Lung (tissue), 12 donors: ENCODE measurements around the gene AFAP1. TPM values are rescaled to one million over a fixed set of nuclear protein-coding genes. Genes with fewer than 3 reads are reported as not detected.

ENCODE experiments used
- ATAC-seq: fragments of 200-7000 bp; cut with Tn5 transposase; one replicate; pipeline ENCODE4 v1.9.1; 2020; ENCODE audit warnings: moderate number of reproducible peaks; ENCODE audit not compliant: insufficient read depth, low FRiP score
- DNase-seq, 3 donors: peaks; one replicate each; pipeline ENCODE4 v3.0.0-alpha.2; 2013 to 2017
- H3K27ac ChIP-seq, 2 donors: one replicate each; pipeline ENCODE4 v1.5.1; 2013; ENCODE audit warnings: mild to moderate bottlenecking in 2 of 2, moderate library complexity in 2 of 2, control low read depth in 1 of 2, inconsistent platforms in 1 of 2, low read depth in 1 of 2, low read length in 1 of 2
- H3K27me3 ChIP-seq, 3 donors: one replicate each; pipeline ENCODE4 v1.5.1; 2013; ENCODE audit warnings: low read length in 2 of 3; ENCODE audit not compliant: control insufficient read depth in 3 of 3, insufficient read depth in 3 of 3
- H3K36me3 ChIP-seq, 4 donors: one replicate each; pipeline ENCODE4 v1.5.1; 2013; ENCODE audit warnings: low read length in 4 of 4, mild to moderate bottlenecking in 1 of 4, moderate library complexity in 1 of 4; ENCODE audit not compliant: control insufficient read depth in 4 of 4, insufficient read depth in 4 of 4
- H3K4me1 ChIP-seq, 5 donors: one replicate each; pipeline ENCODE4 v1.5.1; 2013; ENCODE audit warnings: low read length in 5 of 5, mild to moderate bottlenecking in 2 of 5, moderate library complexity in 1 of 5; ENCODE audit not compliant: control insufficient read depth in 5 of 5, insufficient read depth in 5 of 5
- H3K4me3 ChIP-seq: one replicate; pipeline ENCODE4 v1.5.1; 2013; ENCODE audit warnings: mild to moderate bottlenecking, control low read depth, moderate library complexity
- H3K9ac ChIP-seq, 2 donors: one replicate each; pipeline ENCODE4 v1.5.1; 2013; ENCODE audit warnings: low read length in 2 of 2, control low read depth in 1 of 2; ENCODE audit not compliant: insufficient read depth in 1 of 2
- H3K9me3 ChIP-seq, 4 donors: one replicate each; pipeline ENCODE4 v1.5.1; 2013; ENCODE audit warnings: low read length in 3 of 4, mild to moderate bottlenecking in 1 of 4, moderate library complexity in 1 of 4; ENCODE audit not compliant: control insufficient read depth in 4 of 4, insufficient read depth in 3 of 4
- WGBS, 2 donors: extraction: QIAGEN DNeasy Blood & Tissue Kit; methylation state at CpG; one replicate each; pipeline ENCODE4 v1.1.7; 2013; 5-methylcytosine and 5-hydroxymethylcytosine counted together
- polyA plus RNA-seq, 2 donors: library from polyadenylated mRNA; stranded (reverse); fragments of 200-250 nt; gene quantifications; one replicate each; pipeline ENCODE4 v1.2.1, GENCODE V29; 2013
- total RNA-seq, 2 donors: library from RNA; depleted of rRNA in 1 of 2; stranded (reverse); fragments of >200 nt in 1 of 2; gene quantifications; one replicate each; pipeline ENCODE4 v1.2.1, GENCODE V29; 2014 to 2021
- TF ChIP-seq, protein P1 (sequence below): IDR thresholded peaks from 2 replicates; pipeline ENCODE4 v1.5.1; 2012; ENCODE audit warnings: mild to moderate bottlenecking; ENCODE audit errors: control extremely low read depth, extremely low read depth
- donor health status: control.
- donor health status: control.
- donor health status: Bipolar disorder and iron deficiency.
- donor health status: healthy.
- donor health status: DM: yes; HTN: yes; CAD: no.

Gene AFAP1
- total and polyA plus RNA-seq, 4 donors, result 5.3 to 34.1 (median 12.3) TPM

DNA sequence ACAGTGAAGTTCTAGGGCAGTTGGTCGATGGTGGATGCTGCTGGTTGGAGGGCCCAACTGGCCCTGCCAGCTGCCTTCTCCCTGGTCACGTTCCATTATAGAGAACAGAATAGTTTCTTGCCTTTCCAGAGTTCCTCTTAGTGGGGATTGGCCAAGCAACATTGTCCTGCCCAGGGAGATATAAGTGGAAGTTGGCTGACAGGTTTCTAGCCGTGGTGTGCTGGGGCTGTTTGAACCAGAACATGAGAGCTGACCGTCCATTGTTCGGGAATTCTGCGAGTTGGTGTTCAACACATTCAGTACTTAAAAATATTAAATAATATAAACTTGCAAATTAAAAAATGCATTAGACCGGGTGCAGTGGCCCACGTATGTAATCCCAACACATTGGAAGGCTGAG lies 3.5 kb upstream of the AFAP1 start:
- no peak overlapping the region for H3K4me3 ChIP-seq
- H3K27ac ChIP-seq, result no peak overlapping the region
- H3K36me3 ChIP-seq, result peaks cover 0 to 3% (median 0%) of the 10 kb centered on the region in 4 donors
- ATAC-seq, result no peak
- H3K27me3 ChIP-seq, result no peaks in the 10 kb centered on the region
- H3K9me3 ChIP-seq, result no peaks in the 10 kb centered on the region
- peaks cover 0 to 9% (median 6%) of the 10 kb centered on the region in 5 donors for H3K4me1 ChIP-seq
- no peak overlapping the region for H3K9ac ChIP-seq
- no peak for DNase-seq
- TF ChIP-seq, protein P1, sequence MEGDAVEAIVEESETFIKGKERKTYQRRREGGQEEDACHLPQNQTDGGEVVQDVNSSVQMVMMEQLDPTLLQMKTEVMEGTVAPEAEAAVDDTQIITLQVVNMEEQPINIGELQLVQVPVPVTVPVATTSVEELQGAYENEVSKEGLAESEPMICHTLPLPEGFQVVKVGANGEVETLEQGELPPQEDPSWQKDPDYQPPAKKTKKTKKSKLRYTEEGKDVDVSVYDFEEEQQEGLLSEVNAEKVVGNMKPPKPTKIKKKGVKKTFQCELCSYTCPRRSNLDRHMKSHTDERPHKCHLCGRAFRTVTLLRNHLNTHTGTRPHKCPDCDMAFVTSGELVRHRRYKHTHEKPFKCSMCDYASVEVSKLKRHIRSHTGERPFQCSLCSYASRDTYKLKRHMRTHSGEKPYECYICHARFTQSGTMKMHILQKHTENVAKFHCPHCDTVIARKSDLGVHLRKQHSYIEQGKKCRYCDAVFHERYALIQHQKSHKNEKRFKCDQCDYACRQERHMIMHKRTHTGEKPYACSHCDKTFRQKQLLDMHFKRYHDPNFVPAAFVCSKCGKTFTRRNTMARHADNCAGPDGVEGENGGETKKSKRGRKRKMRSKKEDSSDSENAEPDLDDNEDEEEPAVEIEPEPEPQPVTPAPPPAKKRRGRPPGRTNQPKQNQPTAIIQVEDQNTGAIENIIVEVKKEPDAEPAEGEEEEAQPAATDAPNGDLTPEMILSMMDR, result no peak
- WGBS, 2 donors, result 82 to 90% methylated on average over 8 of the region's 8 CpGs

DNA sequence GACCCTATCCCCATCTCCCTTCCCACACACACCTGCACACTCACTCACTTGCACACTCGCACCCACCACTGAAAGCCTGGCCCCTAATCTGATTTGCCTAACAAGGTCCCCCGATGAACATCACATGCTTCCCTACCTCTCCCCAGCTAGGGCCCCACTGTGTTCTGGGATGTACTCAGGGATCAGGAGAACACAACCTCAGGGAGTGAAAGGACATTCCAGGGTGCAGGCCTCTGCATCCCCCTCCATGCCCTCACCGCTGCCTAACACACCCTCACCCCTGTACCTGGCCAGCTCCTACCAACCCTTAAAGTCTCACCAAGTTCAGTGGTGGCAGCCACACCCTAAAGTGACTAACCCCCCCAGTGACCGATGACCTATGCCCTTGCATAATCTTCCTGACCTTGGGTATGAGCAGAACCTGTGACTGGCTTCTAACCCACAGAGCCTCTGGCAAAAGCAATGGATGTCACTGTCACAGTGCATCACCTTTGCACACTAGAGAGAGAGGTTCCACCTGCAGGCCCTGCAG lies 2.4 kb upstream of the AFAP1 start:
- Histone ChIP-seq H3K4me3 (no peak overlapping the region), H3K36me3 (peaks cover 0 to 3% (median 0%) of the 10 kb centered on the region in 4 donors), H3K9ac (no peak overlapping the region), H3K27ac (no peak overlapping the region), H3K27me3 (no peaks in the 10 kb centered on the region), H3K9me3 (no peaks in the 10 kb centered on the region), H3K4me1 (peaks cover 0 to 18% (median 7%) of the 10 kb centered on the region in 5 donors)
- TF ChIP-seq, protein P1, result no peak
- DNase-seq, result no peak
- WGBS, 2 donors, result 93 to 98% methylated on average over 4 of the region's 4 CpGs
- no peak for ATAC-seq

DNA sequence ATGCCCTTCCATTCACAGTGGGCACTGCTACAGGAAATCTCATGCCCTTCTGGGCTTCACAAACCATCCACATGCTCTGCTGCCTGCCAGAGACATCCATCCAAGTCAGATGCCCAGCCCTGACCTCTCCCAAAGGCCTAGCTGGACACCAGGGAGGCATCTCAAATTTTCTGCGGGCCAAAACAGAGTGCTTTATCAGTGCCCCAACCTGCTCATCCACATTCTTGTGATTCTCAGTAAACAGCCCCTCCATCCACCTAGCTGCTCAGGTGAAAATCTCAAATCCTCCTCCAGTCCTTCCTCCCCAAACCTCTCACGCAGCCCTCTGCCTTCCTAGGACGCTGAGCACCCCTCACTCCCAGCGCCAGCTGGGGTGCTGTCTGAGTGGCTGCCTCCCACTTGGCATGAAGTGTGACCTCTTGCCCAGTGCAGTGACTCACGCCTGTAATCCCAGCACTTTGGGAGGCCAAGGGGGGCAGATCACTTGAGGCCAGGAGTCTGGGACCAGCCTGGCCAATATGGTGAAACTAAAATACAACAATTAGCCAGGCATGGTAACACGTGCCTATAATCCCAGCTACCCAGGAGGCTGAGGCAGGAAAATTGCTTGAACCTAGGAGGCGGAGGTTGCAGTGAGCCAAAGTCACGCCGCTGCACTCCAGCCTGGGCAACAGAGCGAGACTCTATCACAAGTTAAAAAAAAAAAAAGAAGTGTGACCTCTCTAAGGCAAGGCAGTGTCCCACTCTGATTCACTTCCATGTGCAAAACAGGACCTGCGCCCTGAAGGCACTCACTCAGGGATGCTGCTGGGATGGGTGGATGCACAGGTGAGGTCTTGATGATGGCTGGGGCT lies 1.7 kb upstream of the AFAP1 start:
- H3K27me3 ChIP-seq, result no peaks in the 10 kb centered on the region
- 76 to 78% methylated on average over 11 of the region's 11 CpGs for WGBS, 2 donors
- peak overlapping the region in 1 of 2 donors; percentile 18 for H3K27ac ChIP-seq
- ATAC-seq, result no peak
- H3K4me3 ChIP-seq, result no peak overlapping the region
- TF ChIP-seq, protein P1, result no peak
- peaks cover 0 to 18% (median 7%) of the 10 kb centered on the region in 5 donors for H3K4me1 ChIP-seq
- H3K9me3 ChIP-seq, result no peaks in the 10 kb centered on the region
- DNase-seq, result peak in 1 of 3 donors; percentile 37
- no peak overlapping the region for H3K9ac ChIP-seq
- peaks cover 0 to 3% (median 0%) of the 10 kb centered on the region in 4 donors for H3K36me3 ChIP-seq
